Kidney (tissue), 14 donors: Measurements from ENCODE around the gene CREB3L2. TPM values are rescaled to one million over a fixed set of nuclear protein-coding genes. Genes with fewer than 3 reads are reported as not detected.

Experiments used
- DNase-seq, 5 donors: peaks; one replicate each; pipeline ENCODE4 v3.0.0-alpha.2; 2013 to 2020
- FAIRE-seq: peaks from 2 replicates; lab custom pipeline; 2012; peaks lifted over from hg19 to GRCh38; lab: Jason Lieb, UNC
- H3K27ac ChIP-seq, 2 donors: one replicate each; pipeline ENCODE4 v1.7.0; 2013; ENCODE audit warnings: low read depth in 2 of 2, low read length in 2 of 2, inconsistent platforms in 1 of 2
- H3K27me3 ChIP-seq: one replicate; pipeline ENCODE4 v1.7.1; 2013; ENCODE audit warnings: low read length, inconsistent platforms; ENCODE audit not compliant: control insufficient read depth, insufficient read depth
- H3K36me3 ChIP-seq, 3 donors: one replicate each; pipeline versions ENCODE4 v1.7.0 to v1.7.1; 2013; ENCODE audit warnings: low read length in 3 of 3, control low read depth in 1 of 3, inconsistent platforms in 1 of 3; ENCODE audit not compliant: insufficient read depth in 3 of 3, control insufficient read depth in 2 of 3
- H3K4me1 ChIP-seq, 3 donors: one replicate each; pipeline versions ENCODE4 v1.7.0 to v1.7.1; 2013; ENCODE audit warnings: low read length in 3 of 3, inconsistent platforms in 1 of 3, low read depth in 1 of 3; ENCODE audit not compliant: control insufficient read depth in 2 of 3, insufficient read depth in 2 of 3
- H3K4me3 ChIP-seq, 3 donors: one replicate each; pipeline versions ENCODE4 v1.7.0 to v1.8.1; 2013; ENCODE audit warnings: low read length in 3 of 3, control low read depth in 1 of 3, inconsistent platforms in 1 of 3
- H3K9ac ChIP-seq, 3 donors: one replicate each; pipeline versions ENCODE4 v1.7.0 to v1.7.1; 2013; ENCODE audit warnings: low read length in 3 of 3, control low read depth in 1 of 3, inconsistent platforms in 1 of 3
- H3K9me3 ChIP-seq, 3 donors: one replicate each; pipeline versions ENCODE4 v1.7.0 to v1.7.1; 2013; ENCODE audit warnings: low read length in 3 of 3, control low read depth in 1 of 3, inconsistent platforms in 1 of 3; ENCODE audit not compliant: control insufficient read depth in 2 of 3, insufficient read depth in 1 of 3
- CTCF ChIP-seq: IDR thresholded peaks from 3 replicates; pipeline ENCODE4 v1.5.1; 2012; ENCODE audit warnings: mild to moderate bottlenecking, moderate library complexity, borderline replicate concordance; ENCODE audit not compliant: insufficient read depth; ENCODE audit errors: extremely low read depth
- intact Hi-C: fragments of 100-400 bp; cut with DNase I; formaldehyde crosslinking; loops from one replicate; pipeline ENCODE4 v1.11.1; 2022
- polyA plus RNA-seq: library from polyadenylated mRNA; stranded (reverse); fragments of 350-450 nt; fragmentation: Illumina TruSeq; extraction: RNeasy Lipid Tissue Mini Kit (QIAGEN cat#74804); gene quantifications from one replicate; pipeline ENCODE4 v1.2.3, GENCODE V29; 2014; ENCODE audit warnings: low read depth, low replicate concordance; ENCODE audit not compliant: insufficient read depth
- total RNA-seq: library from RNA; stranded (reverse); fragmentation: NEBNext Ultra II Directional; extraction: Animal tissue kit (Norgen Biotek cat#: 25700); gene quantifications from one replicate; pipeline ENCODE4 v1.2.1, GENCODE V29; 2021
- donor health status: control.
- donor health status: control.
- donor health status: control.
- donor health status: control.
- donor health status: control.
- donor health status: DM: yes; HTN: yes; CAD: no.
- donor health status: Normal renal cell carcinoma (clear cell type).

CREB3L2 gene
- total and polyA plus RNA-seq, 2 donors from 2014 or later = 18.5 to 114 TPM

GRCh38 chr7:138027100-138027499 lies 25.2 kb upstream of the CREB3L2 start:
- Histone ChIP-seq H3K9ac (no peak overlapping the region), H3K4me3 (no peak overlapping the region), H3K4me1 (peaks cover 0 to 3% (median 0%) of the 10 kb centered on the region in 3 donors), H3K27ac (no peak overlapping the region), H3K27me3 (no peaks in the 10 kb centered on the region), H3K36me3 (no peaks in the 10 kb centered on the region), H3K9me3 (no peaks in the 10 kb centered on the region)
- FAIRE-seq (no peak), DNase-seq (no peak)
- no peak for TF ChIP-seq CTCF
- intact Hi-C loops = no loop called here

- no peak for TF ChIP-seq CTCF
- Histone ChIP-seq H3K4me3 (no peak overlapping the region), H3K27me3 (no peaks in the 10 kb centered on the region), H3K4me1 (peaks cover 0 to 3% (median 0%) of the 10 kb centered on the region in 3 donors), H3K27ac (no peak overlapping the region), H3K9ac (no peak overlapping the region), H3K36me3 (no peaks in the 10 kb centered on the region), H3K9me3 (no peaks in the 10 kb centered on the region)
- DNase-seq (no peak), FAIRE-seq (no peak)
- intact Hi-C loops = no loop called here
Observed at GRCh38 chr7:138025215-138026186, 23.6 kb upstream of the CREB3L2 start.

GRCh38 chr7:138024765-138025164 lies 22.9 kb upstream of the CREB3L2 start:
- H3K9me3 ChIP-seq = no peaks in the 10 kb centered on the region
- no peak overlapping the region for H3K27ac ChIP-seq
- no peak for TF ChIP-seq CTCF
- H3K4me3 ChIP-seq = no peak overlapping the region
- FAIRE-seq = no peak
- DNase-seq = no peak
- no peak overlapping the region for H3K9ac ChIP-seq
- no peaks in the 10 kb centered on the region for H3K36me3 ChIP-seq
- H3K4me1 ChIP-seq = peaks cover 0 to 3% (median 0%) of the 10 kb centered on the region in 3 donors
- intact Hi-C loops = no loop called here
- H3K27me3 ChIP-seq = no peaks in the 10 kb centered on the region
